HG03196 (cell line): ENCODE data around the gene COBL.

Experiments
- ATAC-seq: cut with Tn5 transposase; IDR thresholded peaks from one replicate; pipeline ENCODE4 v1.9.1; 2021; ENCODE audit not compliant: unreplicated experiment

The COBL gene, protein sequence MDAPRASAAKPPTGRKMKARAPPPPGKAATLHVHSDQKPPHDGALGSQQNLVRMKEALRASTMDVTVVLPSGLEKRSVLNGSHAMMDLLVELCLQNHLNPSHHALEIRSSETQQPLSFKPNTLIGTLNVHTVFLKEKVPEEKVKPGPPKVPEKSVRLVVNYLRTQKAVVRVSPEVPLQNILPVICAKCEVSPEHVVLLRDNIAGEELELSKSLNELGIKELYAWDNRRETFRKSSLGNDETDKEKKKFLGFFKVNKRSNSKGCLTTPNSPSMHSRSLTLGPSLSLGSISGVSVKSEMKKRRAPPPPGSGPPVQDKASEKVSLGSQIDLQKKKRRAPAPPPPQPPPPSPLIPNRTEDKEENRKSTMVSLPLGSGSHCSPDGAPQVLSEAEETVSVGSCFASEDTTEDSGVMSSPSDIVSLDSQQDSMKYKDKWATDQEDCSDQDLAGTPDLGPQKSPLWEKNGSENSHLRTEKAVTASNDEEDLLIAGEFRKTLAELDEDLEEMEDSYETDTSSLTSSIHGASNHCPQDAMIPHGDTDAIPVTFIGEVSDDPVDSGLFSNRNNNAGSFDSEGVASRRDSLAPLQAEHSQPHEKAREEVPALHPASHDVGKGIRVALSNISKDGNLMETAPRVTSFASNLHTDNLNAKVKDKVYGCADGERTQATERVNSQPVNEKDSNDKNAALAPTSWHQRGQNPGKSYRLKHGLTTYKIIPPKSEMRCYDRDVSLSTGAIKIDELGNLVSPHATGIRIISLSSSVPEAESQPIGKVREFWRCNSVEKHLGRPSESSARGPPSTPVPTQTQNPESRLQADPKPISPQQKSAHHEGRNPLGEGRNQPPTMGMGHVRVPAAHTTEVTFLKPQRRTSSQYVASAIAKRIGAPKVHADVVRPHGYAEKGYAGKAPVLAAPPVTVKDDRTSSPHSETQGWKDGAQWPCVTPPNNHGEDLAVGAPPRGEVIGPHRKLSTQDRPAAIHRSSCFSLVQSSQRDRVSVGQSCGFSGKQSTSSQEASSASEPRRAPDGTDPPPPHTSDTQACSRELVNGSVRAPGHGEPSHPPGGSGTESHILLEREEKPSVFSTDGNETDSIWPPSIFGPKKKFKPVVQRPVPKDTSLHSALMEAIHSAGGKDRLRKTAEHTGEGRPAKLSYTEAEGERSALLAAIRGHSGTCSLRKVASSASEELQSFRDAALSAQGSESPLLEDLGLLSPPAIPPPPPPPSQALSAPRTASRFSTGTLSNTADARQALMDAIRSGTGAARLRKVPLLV

DNA sequence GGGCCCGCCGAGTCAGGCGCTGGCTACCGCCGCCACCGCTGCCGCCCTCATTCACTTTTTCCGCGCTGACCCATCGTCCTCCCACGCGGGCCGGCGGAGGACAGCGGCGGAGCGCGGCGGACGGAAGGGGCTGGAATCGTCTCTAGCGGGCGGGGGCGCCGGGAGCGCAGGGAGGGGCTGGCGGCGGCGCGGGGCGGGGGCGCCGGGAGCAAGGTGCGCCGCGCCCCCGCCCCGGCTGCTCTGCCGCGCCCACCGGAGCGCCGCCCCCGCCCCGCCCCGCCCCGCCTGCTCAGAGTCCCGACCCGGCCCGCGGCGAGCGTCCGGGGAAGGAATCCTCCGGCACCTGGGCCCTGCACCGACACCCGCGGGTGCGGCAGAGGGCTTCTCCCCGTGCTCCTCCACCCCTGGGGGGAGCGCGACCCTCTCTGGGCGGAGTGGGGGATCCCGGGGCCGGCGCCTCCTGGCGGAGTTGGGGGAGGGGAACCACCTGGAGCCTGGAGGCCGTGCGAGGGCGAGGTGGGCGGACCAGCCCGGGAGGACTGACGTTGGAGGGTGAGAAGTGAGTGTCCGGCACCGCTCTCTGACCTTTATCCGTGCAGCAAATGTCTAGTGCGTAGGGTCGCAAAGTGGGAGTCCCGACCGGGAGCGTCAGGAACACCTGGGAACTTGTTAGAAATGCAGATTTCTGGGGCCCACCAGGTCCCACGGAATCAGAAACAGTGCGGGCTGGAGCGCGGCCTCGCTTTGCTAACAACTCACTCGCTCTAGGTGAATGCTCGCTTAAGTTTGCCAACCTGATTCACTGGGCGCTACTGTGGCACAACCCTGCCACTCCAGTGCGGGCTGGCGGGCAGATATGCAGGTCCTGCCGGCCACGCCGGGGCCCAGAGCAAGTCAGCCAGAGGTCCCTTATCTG, at the start of gene COBL:
COBL (minus strand) TSS at position 144 of the 916 bp plus-strand sequence. CDS start 176 bp downstream, outside the sequence.
- ATAC-seq: no peak

DNA sequence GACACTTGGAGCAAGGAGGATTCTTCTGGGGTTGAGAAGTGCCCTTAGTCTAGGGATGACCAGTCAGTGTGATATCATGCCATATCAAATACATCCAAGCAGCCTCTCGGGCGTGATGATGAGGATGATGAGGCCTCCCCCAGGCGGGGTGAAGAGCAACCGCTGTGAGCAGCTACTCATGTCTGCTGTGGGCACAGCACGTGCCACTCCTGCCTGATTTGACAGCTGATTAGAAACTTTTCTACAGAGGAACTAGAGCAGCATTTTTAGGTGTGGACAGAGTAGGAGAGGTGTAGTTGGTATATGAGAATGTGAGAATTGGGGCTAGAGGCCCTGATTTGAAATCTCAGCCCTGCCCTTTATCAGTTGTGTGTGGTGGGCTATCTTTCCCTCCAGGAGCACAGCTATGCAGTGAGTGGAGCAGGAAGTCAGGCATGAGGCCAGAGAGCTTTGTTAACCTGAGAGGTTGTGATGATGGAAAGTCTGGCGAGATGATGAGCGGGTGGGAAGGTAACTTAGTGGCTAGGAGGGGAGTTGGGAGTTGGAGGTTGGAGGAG, 49.6 kb upstream of the COBL start:
- ATAC-seq: no peak

DNA sequence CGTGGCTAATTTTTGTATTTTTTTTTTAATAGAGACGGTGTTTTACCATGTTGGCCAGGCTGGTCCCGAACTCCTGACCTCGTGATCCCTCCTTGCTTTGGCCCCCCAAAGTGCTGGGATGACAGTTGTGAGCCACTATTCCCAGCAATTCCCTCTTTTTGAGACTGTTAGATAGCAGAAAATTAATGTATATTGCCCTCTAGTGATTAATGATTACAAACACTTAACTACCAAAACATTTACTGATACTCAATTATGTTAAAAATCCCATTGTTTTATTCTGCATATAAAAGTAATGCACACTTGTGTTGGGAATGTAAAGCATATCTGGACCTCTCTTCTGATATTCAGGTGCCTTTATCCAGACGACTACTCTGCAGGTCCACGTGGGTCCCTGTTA, 41.2 kb upstream of the COBL start:
- no peak for ATAC-seq

DNA sequence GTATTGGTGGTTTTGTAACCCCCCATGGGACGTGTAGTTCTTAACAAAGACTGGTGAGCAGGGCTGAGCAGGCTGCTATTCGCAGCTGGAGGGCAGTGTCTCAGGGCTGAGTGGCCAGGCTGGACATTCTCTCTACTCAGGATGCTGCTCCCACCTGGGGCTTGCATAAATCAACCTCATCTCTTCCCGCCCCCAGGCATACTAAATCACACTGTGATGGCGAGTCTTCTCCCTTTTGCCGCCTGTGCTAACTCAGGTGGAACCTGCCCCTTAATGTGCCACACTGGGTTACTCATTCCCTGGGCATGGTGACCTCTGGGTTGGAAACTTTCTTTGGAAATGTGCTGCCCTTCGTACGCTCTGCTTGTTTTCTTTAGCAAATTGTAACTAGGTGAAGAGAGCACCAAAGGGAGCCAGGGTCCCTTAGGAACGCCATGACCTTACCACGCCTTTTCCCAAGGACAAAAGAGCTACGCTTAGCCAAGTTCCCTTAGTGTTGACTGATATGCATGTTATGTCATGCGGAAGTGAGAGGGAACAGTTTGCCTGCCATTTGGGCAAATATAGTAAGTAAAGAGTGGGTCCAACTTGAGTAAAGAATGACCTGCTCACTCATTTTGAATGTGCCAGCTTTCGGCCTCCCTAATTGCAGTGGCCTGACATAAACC, 40.4 kb upstream of the COBL start:
- no peak for ATAC-seq

DNA sequence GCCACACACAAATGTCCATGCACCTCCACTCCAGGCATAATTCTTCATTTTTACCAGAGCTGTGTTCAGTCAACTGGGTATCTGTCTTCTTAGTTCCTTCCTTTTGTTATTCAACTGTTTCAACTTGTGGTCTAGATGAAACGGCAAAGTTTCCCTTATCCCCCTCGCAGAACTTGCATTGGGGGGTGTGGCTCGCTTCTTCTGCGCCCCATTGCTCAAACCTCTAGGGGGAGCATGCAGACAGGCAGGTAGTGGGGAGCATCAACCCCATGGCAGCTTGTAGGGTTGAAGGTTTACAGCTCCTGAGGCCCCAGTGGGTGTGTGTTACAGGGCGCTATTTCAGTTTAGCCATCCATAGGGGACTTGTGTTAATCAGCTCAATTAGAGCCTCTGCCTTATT, 38.3 kb upstream of the COBL start:
- no peak for ATAC-seq

DNA sequence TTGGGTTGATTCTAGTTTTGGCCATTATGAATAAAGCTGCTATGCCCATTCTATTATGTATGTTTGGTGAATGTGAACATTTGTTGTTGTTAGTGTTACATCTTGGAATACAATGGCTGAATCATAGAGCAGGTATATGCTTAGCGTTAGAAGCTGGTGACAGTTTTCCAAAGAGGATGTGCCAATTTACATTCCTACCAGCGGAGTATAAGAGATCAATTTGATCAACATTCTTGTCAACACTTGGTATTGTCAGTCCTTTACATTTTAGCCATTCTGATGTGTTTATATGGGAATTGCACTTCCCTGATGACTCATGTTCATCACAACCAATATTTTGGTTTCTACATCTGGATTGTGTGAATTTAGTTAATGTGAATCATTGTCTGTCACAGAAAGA, 37.8 kb upstream of the COBL start:
- no peak for ATAC-seq

DNA sequence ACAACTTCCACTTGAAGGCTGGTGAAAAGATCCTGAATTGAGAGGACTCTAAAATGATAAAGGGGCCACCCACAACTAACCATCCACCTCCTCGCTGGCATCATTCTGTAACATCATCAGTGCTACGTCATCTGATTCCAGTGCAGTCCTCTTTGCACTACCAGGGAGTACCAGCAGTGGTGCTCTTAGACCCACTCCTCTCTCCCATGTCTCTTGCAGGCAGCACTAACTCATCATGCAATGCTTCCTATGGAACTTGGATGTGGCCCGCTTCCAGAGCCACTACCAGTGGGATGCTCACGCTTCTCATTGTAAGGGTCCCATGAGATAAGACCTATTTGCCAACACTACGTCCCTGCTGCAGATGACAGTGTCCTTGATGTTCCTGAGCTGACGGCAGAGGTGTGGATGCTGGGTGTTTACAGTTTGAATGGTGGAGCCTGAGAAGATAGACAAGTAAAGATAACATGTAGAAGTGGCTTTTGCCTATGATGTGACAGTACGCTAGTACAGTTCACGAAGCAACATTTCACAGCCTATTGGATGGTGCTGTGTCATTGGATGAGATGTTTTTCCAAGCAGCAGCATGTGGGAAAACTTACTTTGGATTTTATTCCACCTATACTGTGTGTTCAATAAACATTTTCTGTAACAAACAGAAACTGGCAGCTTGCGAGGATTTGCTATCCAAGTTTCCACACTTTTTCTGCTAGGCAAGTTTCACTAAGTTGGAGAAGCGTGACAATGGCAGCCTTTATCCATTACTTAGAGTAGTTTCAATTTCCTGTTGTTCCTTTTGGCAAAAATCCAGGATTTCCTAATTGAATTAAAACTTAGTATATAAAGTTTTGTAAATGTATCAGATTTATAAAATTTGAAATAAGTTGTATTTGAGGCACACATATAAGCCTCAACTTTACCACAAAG, 35.8 kb upstream of the COBL start:
- no peak for ATAC-seq

DNA sequence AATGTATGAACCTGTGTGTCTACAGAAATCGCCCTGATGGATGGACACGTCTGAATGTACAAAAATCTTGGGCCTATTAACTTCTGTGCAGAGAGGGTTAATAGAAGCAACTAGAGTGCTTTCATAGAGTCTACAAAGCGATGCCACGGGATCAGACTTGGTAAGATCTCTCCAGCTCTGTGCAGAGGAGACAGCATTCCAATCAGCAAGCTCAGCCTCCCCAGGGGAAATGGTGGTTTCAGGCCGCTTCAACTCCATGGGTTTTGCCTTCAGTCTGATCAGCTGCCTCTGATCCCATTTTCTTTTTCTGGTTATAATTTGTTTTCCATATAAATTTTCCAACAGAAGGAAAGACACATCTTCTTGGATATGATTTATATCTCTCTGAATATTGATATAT, 35.1 kb upstream of the COBL start:
- ATAC-seq: no peak

DNA sequence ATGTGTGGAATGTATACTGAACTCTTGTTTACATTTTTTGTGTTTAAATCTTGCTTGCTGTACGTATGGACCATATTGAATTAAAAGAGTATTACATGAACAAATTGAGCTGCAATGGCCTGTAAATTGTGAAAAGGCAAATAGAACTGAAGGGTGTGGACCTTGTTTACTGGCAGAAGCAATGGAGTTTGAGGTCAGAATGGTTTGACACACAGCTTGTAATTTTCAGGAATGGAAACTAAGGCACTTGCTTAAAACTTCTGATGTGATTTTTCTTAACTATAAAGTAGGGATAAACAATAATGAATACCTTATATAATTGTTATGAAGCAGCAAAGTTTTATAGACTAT, 33.9 kb upstream of the COBL start:
- ATAC-seq: no peak

DNA sequence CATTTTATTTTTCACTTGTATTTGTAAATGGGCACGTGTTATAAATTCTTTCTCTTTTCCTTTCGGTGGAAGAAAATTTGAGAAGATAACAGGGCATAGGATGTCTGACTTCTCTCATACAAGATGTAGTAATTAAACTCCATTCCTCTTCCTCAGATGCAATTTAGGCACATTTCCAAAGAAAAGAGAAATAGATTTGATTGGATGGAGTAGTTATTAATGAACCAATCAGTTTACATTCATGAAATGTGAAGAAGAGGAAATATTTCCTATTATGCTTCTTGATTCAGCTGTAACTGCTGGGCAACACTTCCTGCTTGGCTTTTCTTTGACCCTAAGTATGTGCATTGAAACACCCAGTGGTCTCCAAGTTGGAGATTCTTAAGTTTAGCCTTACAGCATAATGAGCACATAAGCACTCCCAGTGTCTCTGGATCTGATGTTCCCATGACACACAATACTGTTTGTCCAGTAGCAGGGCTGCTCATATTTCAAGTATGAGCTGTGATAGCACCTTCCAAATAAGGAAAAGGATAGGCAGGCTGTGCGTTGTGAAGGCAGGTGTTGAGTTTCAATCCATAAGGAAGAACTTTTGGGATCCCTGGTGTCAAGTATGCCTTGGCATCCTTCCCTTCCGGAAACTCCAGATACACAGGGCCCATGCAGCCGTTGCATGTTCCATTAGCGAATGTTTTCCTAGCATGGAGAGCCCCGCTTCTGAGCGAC, 33.4 kb upstream of the COBL start:
- ATAC-seq: no peak

DNA sequence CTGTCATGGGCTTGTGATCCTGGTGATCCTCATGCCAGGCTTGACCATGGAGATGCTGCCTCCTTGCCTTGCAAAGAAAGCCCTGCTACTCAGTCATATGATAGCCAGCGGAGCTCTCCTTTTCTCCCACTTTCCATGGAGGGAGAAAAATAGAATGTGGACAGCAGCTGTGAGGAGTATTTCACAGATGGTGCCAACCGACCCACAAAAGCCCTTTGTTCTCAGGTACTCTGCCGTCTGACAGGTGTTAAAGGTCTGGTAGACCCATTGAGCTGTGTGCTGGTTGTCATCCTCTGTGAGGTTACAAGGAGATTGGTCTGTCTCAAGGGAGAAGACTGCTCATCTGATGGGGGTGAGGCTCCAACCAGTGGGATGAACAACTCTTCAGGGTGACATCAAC, 29.5 kb upstream of the COBL start:
- ATAC-seq: no peak

DNA sequence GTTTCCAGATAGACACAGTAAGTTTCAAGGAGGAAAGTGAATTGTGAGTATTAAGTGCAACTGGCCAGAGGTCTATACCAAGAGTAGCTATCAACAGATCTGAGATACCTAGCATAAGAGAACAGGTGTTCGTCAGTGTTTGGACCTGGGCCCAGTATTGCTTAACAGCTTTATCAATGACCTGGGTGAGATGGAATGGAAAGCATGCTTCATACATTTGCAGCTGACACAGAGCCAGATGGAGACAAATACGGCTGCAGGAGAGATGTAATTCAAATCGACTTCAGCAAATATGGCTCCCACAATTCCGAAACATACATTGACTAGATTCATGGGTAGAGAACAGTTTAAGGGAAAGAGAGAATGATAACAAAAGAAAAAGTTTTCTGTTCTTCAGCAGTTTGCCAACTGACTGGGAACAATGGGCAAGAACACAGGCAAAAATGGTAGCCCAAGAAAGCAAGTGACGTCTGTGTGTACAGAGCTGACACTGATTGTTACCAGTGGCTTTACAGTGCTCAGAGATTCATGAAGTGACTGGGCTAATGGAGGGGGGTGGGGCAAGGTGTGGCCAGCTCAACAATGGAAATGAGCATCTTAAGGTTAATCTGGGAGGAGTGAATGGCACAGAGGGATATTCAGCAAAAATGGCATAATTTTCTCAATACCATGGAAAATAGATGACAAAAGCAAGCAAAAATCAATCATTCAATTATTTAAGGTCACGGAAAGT, 28.0 kb upstream of the COBL start:
- no peak for ATAC-seq

DNA sequence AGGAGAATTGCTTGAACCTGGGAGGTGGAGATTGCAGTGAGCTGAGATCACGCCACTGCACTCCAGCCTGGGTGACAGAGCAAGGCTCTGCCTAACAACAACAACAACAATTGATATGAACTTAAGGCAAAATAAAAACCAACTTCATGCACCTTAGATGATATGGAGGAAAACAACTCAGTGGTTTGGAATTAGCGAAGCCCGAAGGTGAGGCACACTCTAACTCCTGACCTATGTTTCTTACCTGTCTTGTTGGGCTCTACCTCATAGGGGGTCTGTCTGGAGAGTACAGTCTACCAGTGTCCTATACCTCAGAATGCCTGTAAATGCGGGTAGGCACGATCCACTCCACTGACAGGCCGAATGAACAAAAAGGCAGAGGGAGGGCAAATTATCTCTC, 24.3 kb upstream of the COBL start:
- ATAC-seq: no peak

DNA sequence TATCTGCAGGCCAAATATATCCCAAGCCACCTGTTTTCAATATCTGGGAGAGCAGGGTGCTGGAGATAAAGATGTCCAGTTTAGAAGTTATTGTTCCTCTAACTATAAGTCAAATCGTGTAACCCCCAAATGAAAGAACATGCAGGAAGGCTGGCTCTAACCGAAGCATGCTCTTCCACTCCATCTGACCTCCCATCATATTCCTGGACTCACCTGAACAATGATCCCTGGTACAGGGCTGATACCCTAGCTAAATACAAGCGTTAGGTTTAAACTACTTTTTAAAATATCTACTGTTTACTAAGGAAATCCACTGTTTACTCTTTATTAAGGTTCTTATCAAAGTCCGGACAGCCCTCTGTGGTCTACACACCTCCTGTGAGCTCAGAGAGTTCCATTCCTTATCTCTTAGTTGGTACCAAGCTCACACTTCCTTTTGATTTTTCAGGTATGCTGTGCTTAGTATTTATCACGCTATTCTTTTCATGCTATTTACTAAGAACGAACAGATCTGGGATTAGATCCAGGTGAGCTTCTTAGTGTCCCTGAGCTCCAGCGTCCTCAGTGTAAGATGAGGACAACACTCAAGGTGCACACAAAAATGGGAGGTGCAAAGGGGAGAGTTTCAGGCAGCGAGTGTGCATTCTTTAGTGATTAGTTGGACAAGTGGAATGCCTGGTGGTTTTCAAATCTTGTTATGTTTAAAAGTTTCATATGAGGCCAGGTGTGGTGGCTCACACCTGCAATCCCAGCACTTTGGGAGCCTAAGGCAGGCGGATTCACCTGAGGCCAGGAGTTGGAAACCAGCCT, 23.6 kb upstream of the COBL start:
- ATAC-seq: no peak

DNA sequence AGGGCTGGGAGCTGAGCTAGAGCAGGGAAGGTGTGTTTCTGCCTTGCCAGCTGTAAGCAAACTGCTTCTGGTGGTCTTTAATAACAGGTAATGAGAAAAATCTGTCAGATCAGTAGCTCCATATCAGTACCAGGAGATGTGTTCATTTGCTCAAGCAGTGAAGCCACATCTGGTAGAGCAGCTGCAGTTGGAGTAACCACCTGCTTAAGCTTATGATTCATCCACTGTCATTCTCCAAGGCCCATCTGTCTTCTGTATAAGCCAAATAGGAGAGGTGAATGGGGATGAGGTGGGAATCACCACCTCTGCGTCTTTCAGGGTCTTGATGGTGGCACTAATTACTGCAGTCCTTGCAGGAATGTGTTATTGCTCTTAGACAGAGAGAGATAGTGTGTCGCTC, 18.4 kb upstream of the COBL start:
- no peak for ATAC-seq

DNA sequence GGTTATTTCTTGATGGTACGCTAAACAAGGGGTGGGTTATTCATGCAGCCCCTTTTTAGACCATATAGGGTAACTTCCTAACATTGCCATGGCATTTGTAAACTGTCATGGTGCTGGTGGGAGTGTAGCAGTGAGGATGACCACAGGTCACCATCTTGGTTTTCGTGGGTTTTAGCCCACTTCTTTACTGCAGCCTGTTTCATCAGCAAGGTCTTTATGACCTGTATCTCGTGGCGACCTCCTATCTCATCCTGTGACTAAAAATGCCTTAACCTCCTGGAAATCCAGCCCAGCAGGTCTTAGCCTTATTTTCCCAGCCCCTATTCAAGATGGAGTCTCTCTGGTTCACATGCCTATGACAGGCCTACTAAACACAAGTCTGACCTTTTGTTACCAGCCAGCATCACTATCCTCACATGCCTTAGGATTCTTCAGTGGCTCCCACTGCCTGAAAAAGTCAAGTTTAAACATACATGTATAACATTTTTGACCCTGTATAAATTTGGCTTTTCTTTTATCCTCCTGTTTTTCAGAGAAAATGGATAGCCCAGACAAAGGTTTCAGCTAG, 13.2 kb upstream of the COBL start:
- no peak for ATAC-seq
